HepG2 (cell line): ENCODE measurements around the gene AGAP3. TPM values are rescaled to one million over a fixed set of nuclear protein-coding genes. Genes with fewer than 3 reads are reported as not detected.

Experiments
- AKAP8 ChIP-seq: sonication (generic); formaldehyde crosslinking; IDR thresholded peaks from 2 replicates; pipeline ENCODE4 v1.5.1; 2020; ENCODE audit warnings: mild to moderate bottlenecking, missing genetic modification reagents
- DDIT3 ChIP-seq: sonication (generic); formaldehyde crosslinking; IDR thresholded peaks from 2 replicates; pipeline ENCODE4 v1.4.0; 2020; ENCODE audit warnings: mild to moderate bottlenecking, missing genetic modification reagents
- DPF2 ChIP-seq: sonication (generic); formaldehyde crosslinking; IDR thresholded peaks from 2 replicates; pipeline ENCODE4 v1.4.0; 2020; ENCODE audit warnings: mild to moderate bottlenecking, low read depth, missing genetic modification reagents, borderline replicate concordance
- E2F2 ChIP-seq: sonication (generic); formaldehyde crosslinking; IDR thresholded peaks from 2 replicates; pipeline ENCODE4 v1.4.0; 2020; ENCODE audit warnings: missing genetic modification reagents, borderline replicate concordance
- FOXK1 ChIP-seq: sonication (generic); formaldehyde crosslinking; IDR thresholded peaks from 2 replicates; pipeline ENCODE4 v1.4.0; 2020; ENCODE audit warnings: low read depth, missing genetic modification reagents, borderline replicate concordance
- MIXL1 ChIP-seq: IDR thresholded peaks from 2 replicates; pipeline ENCODE4 v1.6.1; 2016
- MLLT10 ChIP-seq: sonication (generic); formaldehyde crosslinking; IDR thresholded peaks from 2 replicates; pipeline ENCODE4 v1.4.0; 2020; ENCODE audit warnings: missing genetic modification reagents
- PHF21A ChIP-seq: sonication (generic); formaldehyde crosslinking; IDR thresholded peaks from 2 replicates; pipeline ENCODE4 v1.5.0; 2020; ENCODE audit warnings: mild to moderate bottlenecking, missing genetic modification reagents
- PITX1 ChIP-seq: sonication (generic); formaldehyde crosslinking; IDR thresholded peaks from 2 replicates; pipeline ENCODE4 v1.5.1; 2020; ENCODE audit warnings: mild to moderate bottlenecking, missing genetic modification reagents
- POGK ChIP-seq: sonication (generic); formaldehyde crosslinking; conservative IDR thresholded peaks from 2 replicates; pipeline ENCODE4 v1.8.0; 2022; ENCODE audit warnings: mild to moderate bottlenecking, moderate library complexity, missing genetic modification reagents
- RXRB ChIP-seq: IDR thresholded peaks from 2 replicates; pipeline ENCODE4 v1.6.1; 2016; ENCODE audit warnings: borderline replicate concordance, missing genetic modification reagents, missing compliant biosample characterization
- SMC3 ChIP-seq: IDR thresholded peaks from 2 replicates; pipeline ENCODE4 v1.6.1; 2011; ENCODE audit warnings: low read length, improper control_type of control experiment
- SRY ChIP-seq: sonication (generic); formaldehyde crosslinking; IDR thresholded peaks from 2 replicates; pipeline ENCODE4 v1.8.0; 2022; ENCODE audit warnings: mild to moderate bottlenecking, missing genetic modification reagents
- XBP1 ChIP-seq: sonication (generic); formaldehyde crosslinking; IDR thresholded peaks from 2 replicates; pipeline ENCODE4 v1.5.0; 2020; ENCODE audit warnings: missing genetic modification reagents
- ZBTB38 ChIP-seq: sonication (generic); formaldehyde crosslinking; IDR thresholded peaks from 2 replicates; pipeline ENCODE4 v1.5.1; 2020; ENCODE audit warnings: mild to moderate bottlenecking, missing genetic modification reagents
- ZBTB44 ChIP-seq: sonication (generic); formaldehyde crosslinking; IDR thresholded peaks from 2 replicates; pipeline ENCODE4 v1.4.0; 2020; ENCODE audit warnings: missing genetic modification reagents
- ZNF225 ChIP-seq: sonication (generic); formaldehyde crosslinking; IDR thresholded peaks from 2 replicates; pipeline ENCODE4 v1.4.0; 2020; ENCODE audit warnings: mild to moderate bottlenecking, missing genetic modification reagents
- ZNF230 ChIP-seq: sonication (generic); formaldehyde crosslinking; IDR thresholded peaks from 2 replicates; pipeline ENCODE4 v1.4.0; 2020; ENCODE audit warnings: mild to moderate bottlenecking, missing genetic modification reagents
- ZNF280B ChIP-seq: sonication (generic); formaldehyde crosslinking; IDR thresholded peaks from 2 replicates; pipeline ENCODE4 v1.5.0; 2020; ENCODE audit warnings: missing genetic modification reagents, mild to moderate bottlenecking, borderline replicate concordance
- ZNF292 ChIP-seq: sonication (generic); formaldehyde crosslinking; IDR thresholded peaks from 2 replicates; pipeline ENCODE4 v1.8.1; 2022; ENCODE audit warnings: mild to moderate bottlenecking, low read depth, missing genetic modification reagents, borderline replicate concordance
- ZNF614 ChIP-seq: IDR thresholded peaks from 2 replicates; pipeline ENCODE4 v1.6.1; 2018; ENCODE audit warnings: missing biosample characterization, missing genetic modification reagents, inconsistent platforms, borderline replicate concordance
- ZNF619 ChIP-seq: sonication (generic); formaldehyde crosslinking; IDR thresholded peaks from 2 replicates; pipeline ENCODE4 v1.4.0; 2020; ENCODE audit warnings: mild to moderate bottlenecking, missing genetic modification reagents
- ZNF776 ChIP-seq: sonication (generic); formaldehyde crosslinking; IDR thresholded peaks from 2 replicates; pipeline ENCODE4 v1.4.0; 2020; ENCODE audit warnings: mild to moderate bottlenecking, missing genetic modification reagents
- ZNF792 ChIP-seq: IDR thresholded peaks from 2 replicates; pipeline ENCODE4 v1.6.1; 2016
- polyA plus RNA-seq, 8 experiments: library from polyadenylated mRNA; depleted of rRNA in 3 of 8; stranded (reverse) in 7 of 8; unstranded in 1 of 8; fragments of >200 nt; fragmentation: Illumina TruSeq in 4 of 8; extraction: Trizol in 4 of 8; gene quantifications; 2 replicates each; pipeline versions ENCODE4 v1.2.1 to v1.2.3, GENCODE V29; 2011 to 2016; ENCODE audit warnings: low read depth in 4 of 8, missing spikeins in 1 of 8, mixed read lengths in 1 of 8; ENCODE audit not compliant: insufficient read depth in 1 of 8
- total RNA-seq, 5 experiments: library from RNA; depleted of rRNA; stranded (reverse); fragments of >200 nt; fragmentation: Illumina TruSeq; extraction: Trizol; gene quantifications; 2 replicates each; pipeline ENCODE4 v1.2.3, GENCODE V29; 2016; ENCODE audit warnings: low read depth in 1 of 5

Gene AGAP3
- total and polyA plus RNA-seq, 2 of the 13 experiments (the other 11 are each of a cell fraction or from before 2014, with no cell fraction given): 31.3 to 61.4 TPM

GRCh38 chr7:151057989-151058780 is 28.1 kb upstream of the AGAP3 start (continued):
- TF ChIP-seq DPF2 (CRISPR knock-in tag): no peak
- TF ChIP-seq ZNF614: peak; percentile 34; the same call in 1 of the 2 replicates
- TF ChIP-seq ZNF776: peak; percentile 35; the same call in 1 of the 2 replicates
- TF ChIP-seq PITX1 (CRISPR knock-in tag): no peak
- TF ChIP-seq ZNF292 (CRISPR knock-in tag): no peak
- TF ChIP-seq ZNF225: peak; percentile 39; the same call in 1 of the 2 replicates
- TF ChIP-seq ZNF280B (CRISPR knock-in tag): no peak
- TF ChIP-seq AKAP8: no peak
- TF ChIP-seq ZNF792 (CRISPR knock-in tag): peak; percentile 53; the same call in 1 of the 2 replicates
- TF ChIP-seq POGK: peak; percentile 80
- peak; percentile 89 for TF ChIP-seq PHF21A (CRISPR knock-in tag)
- no peak for TF ChIP-seq SMC3
- TF ChIP-seq SRY (CRISPR knock-in tag): no peak
- TF ChIP-seq ZBTB38 (CRISPR knock-in tag): no peak
- peak; percentile 17; the same call in 1 of the 2 replicates for TF ChIP-seq E2F2 (CRISPR knock-in tag)
- no peak; the same call in none of the 2 replicates for TF ChIP-seq ZNF619
- no peak for TF ChIP-seq ZBTB44 (CRISPR knock-in tag)
- TF ChIP-seq MIXL1: peak; percentile 20; the same call in 1 of the 2 replicates
- TF ChIP-seq DDIT3 (CRISPR knock-in tag): no peak
- 0 out of 2 replicates have a peak, but pooled peaks have one; percentile 10 for TF ChIP-seq XBP1 (CRISPR knock-in tag)
- no peak; the same call in 1 of the 2 replicates for TF ChIP-seq RXRB (CRISPR knock-in tag)
- peak; percentile 95 for TF ChIP-seq FOXK1 (CRISPR knock-in tag)
- TF ChIP-seq ZNF230 (CRISPR knock-in tag): 0 out of 2 replicates have a peak, but pooled peaks have one; percentile 36
- no peak for TF ChIP-seq MLLT10
